ENCODE measurements around the gene CSTPP1. TPM values are rescaled to one million over a fixed set of nuclear protein-coding genes. Genes with fewer than 3 reads are reported as not detected.

Gene CSTPP1
- total RNA-seq, 4 donors from 2014 or later = 4.9 to 33.8 (median 19.5) TPM

DNA sequence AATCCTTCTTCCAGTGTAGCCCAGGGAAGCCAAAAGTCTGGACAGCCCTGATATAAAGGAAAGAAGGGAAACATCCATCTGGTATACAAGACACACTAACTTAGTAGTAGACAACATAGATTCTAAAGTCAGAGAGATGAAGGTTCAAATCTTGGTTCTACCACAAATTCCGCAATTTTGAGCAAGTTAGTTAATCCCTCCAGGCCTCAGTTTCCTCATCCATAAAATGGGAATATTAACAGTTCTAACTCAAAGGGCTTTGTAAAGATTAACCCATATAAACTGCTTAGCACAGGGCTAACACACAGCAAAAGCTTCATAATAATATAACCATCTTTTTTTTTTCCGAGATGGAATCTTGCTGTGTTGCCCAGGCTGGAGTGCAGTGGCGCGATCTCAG, 29.0 kb upstream of the CSTPP1 start:
- Histone ChIP-seq H3K4me3 (no peak overlapping the region), H3K4me1 (no peaks in the 10 kb centered on the region), H3K9me3 (no peaks in the 10 kb centered on the region), H3K27me3 (no peaks in the 10 kb centered on the region), H3K27ac (no peak overlapping the region), H3K36me3 (no peaks in the 10 kb centered on the region)
- TF ChIP-seq POLR2A (IDR thresholded peaks at IDR 0.05) = no peak
- TF ChIP-seq, protein P1, sequence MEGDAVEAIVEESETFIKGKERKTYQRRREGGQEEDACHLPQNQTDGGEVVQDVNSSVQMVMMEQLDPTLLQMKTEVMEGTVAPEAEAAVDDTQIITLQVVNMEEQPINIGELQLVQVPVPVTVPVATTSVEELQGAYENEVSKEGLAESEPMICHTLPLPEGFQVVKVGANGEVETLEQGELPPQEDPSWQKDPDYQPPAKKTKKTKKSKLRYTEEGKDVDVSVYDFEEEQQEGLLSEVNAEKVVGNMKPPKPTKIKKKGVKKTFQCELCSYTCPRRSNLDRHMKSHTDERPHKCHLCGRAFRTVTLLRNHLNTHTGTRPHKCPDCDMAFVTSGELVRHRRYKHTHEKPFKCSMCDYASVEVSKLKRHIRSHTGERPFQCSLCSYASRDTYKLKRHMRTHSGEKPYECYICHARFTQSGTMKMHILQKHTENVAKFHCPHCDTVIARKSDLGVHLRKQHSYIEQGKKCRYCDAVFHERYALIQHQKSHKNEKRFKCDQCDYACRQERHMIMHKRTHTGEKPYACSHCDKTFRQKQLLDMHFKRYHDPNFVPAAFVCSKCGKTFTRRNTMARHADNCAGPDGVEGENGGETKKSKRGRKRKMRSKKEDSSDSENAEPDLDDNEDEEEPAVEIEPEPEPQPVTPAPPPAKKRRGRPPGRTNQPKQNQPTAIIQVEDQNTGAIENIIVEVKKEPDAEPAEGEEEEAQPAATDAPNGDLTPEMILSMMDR (IDR thresholded peaks at IDR 0.05) = no peak
- DNase-seq = no peak
- intact Hi-C loops (cut with DNase I; ENCODE audit: low total_unique reads) = no loop called here

DNA sequence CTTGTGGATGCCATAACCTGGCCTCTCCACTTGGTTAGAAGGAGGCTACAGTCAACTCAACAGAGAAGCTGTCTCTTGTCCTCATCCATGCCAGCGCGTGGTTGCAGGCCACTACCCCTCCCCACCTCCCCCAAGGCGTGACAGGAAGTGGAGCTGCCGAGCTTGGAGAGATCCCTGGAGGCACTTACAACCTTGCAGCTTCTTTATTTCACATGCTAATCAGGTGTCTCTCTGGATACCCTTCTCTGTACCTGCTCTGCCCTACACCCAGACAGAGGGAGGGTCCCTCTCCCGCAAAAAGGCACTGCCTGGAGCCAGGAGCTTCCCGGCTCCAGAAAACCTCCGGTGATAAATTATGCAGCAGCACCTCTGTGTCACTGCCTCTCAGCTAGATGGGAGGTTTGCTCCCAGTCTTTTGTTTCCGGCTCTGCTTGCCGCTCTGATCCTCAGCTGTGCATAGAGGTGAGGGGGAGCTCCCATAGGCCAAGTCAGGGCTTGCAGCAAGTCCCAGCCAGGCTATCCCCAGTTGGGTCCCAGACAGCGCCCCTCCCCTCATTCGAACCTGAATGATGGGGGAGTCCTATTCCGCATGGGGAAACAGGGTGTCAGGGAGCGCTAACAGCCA, 23.9 kb upstream of the CSTPP1 start:
- no peak for DNase-seq

DNA sequence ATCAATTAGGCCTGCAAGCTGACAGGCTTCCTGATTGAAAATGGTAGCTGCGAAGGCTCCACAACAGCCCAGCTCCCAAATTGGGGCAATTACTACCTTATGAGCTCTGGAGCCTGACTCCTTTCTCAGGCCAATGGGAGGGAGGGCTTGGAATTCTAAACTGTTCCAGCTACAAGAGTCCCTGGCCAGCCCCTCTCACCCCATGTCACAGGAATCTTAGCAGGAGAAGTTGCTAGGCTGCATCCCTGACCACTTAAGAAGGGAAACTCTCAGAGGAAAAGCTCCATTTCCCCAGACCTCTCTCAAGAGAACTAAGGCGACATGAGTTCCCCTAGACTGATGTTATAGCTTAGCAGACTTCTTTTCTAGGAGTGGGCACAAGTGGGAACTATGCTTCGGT, 23.1 kb upstream of the CSTPP1 start:
- H3K4me1 ChIP-seq = no peaks in the 10 kb centered on the region
- no peak for TF ChIP-seq POLR2A (IDR thresholded peaks at IDR 0.05)
- no peaks in the 10 kb centered on the region for H3K9me3 ChIP-seq
- no peaks in the 10 kb centered on the region for H3K27me3 ChIP-seq
- intact Hi-C loops (cut with DNase I; ENCODE audit: low total_unique reads) = no loop called here
- no peak overlapping the region for H3K4me3 ChIP-seq
- H3K27ac ChIP-seq = no peak overlapping the region
- H3K36me3 ChIP-seq = no peaks in the 10 kb centered on the region
- DNase-seq = no peak

More for the DNA sequence above, 23.9 kb upstream of the CSTPP1 start:
- intact Hi-C loops (cut with DNase I; ENCODE audit: low total_unique reads) = no loop called here
- Histone ChIP-seq H3K27me3 (no peaks in the 10 kb centered on the region), H3K27ac (no peak overlapping the region), H3K36me3 (no peaks in the 10 kb centered on the region), H3K4me1 (no peaks in the 10 kb centered on the region), H3K9me3 (no peaks in the 10 kb centered on the region), H3K4me3 (no peak overlapping the region)
- TF ChIP-seq, protein P1 (IDR thresholded peaks at IDR 0.05) = no peak
- TF ChIP-seq POLR2A (IDR thresholded peaks at IDR 0.05) = no peak

DNA sequence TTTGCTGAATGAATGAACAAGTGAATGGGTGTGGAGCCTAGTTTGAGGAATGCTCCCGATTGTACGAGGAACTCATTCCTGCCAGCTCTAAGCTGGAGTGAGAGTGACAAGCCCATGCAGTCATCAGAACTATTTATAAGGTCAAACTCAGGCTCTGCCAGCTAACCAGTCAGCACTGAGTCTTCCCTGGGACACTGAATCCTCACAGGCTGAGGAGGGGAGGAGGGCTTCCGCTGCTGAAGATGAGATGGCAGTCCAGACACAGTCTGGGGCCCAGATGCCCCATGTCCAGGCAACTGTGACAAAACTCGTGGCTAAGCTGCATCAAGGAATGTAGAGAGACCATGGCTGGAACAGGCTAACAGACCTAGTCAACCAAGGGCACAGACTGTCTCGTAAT, 22.2 kb upstream of the CSTPP1 start:
- no peaks in the 10 kb centered on the region for H3K36me3 ChIP-seq
- intact Hi-C loops (cut with DNase I; ENCODE audit: low total_unique reads) = no loop called here
- no peaks in the 10 kb centered on the region for H3K4me1 ChIP-seq
- H3K9me3 ChIP-seq = no peaks in the 10 kb centered on the region
- DNase-seq = no peak
- TF ChIP-seq, protein P1 (IDR thresholded peaks at IDR 0.05) = no peak
- no peak for TF ChIP-seq POLR2A (IDR thresholded peaks at IDR 0.05)
- H3K4me3 ChIP-seq = no peak overlapping the region
- H3K27me3 ChIP-seq = no peaks in the 10 kb centered on the region
- H3K27ac ChIP-seq = no peak overlapping the region

DNA sequence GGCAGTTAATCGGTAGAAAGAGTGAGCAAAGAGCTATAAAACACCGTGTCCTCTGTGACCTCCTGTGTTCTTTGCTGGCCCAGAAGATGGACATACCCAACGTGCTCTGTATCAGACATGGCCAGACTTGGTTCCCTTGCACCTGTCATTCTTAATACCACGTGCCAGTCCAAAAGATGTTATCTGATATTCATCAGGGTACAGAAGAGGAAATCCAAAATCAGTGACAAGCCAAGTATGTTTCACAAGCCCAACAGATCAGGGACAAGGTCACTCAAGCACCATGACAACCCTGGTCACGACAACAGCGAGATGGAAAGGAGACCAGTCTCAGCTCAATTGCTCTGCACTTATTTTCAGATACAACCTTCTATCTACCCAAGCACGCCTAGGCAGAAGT, 21.7 kb upstream of the CSTPP1 start:
- no peaks in the 10 kb centered on the region for H3K27me3 ChIP-seq
- intact Hi-C loops (cut with DNase I; ENCODE audit: low total_unique reads) = no loop called here
- no peaks in the 10 kb centered on the region for H3K36me3 ChIP-seq
- H3K27ac ChIP-seq = no peak overlapping the region
- H3K4me1 ChIP-seq = no peaks in the 10 kb centered on the region
- DNase-seq = no peak
- TF ChIP-seq POLR2A (IDR thresholded peaks at IDR 0.05) = no peak
- TF ChIP-seq, protein P1 (IDR thresholded peaks at IDR 0.05) = no peak
- H3K9me3 ChIP-seq = no peaks in the 10 kb centered on the region
- H3K4me3 ChIP-seq = no peak overlapping the region
